ENCODE data around the gene NCK2. TPM values are rescaled to one million over a fixed set of nuclear protein-coding genes. Genes with fewer than 3 reads are reported as not detected.
"Not testable (repeated sequence)": the region's sequence is repeated elsewhere in the genome, so short reads cannot be mapped to it uniquely, and the experiment has no call there.

Gene NCK2
- total and polyA plus RNA-seq, 12 donors: 18.5 to 45.1 (median 29.0) TPM

DNA sequence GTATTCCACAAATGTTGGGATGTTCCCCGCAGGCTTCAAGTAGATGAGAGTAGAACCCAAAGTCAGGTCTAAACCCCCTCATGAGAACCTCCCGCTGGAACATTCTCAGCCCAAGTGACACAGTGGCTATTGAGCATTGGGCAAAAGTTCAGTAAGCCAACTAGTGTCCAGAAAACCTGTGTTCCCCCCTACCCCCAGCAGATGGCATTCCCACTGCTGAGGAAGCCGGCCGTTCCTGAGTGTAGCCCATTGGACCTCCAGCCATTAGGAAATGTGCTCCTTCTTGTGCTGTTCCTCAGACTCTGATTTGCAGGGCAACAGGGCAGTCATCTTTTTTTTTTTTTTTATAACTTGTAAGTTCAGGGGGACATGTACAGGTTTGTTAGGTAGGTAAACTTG lies 152.1 kb downstream of the NCK2 start:
- Histone ChIP-seq H3K27ac (no peak overlapping the region), H3K4me1 (peaks cover 0 to 16% (median 7%) of the 10 kb centered on the region in 9 donors), H3K27me3 (no peaks in the 10 kb centered on the region), H3K4me3 (no peak overlapping the region), H3K36me3 (peaks cover 0 to 34% (median 12%) of the 10 kb centered on the region in 9 donors), H3K9me3 (peaks cover 0 to 31% (median 8%) of the 10 kb centered on the region in 11 donors)
- 87 to 92% methylated on average over 4 of the region's 4 CpGs for WGBS, 2 donors
- intact Hi-C loops (cut with DNase I): no loop called here
- ATAC-seq (no peak), DNase-seq (no peak)
- TF ChIP-seq CTCF (IDR thresholded peaks at IDR 0.05): peak in 4 of 9 donors; percentile 11 to 32 (median 20)

DNA sequence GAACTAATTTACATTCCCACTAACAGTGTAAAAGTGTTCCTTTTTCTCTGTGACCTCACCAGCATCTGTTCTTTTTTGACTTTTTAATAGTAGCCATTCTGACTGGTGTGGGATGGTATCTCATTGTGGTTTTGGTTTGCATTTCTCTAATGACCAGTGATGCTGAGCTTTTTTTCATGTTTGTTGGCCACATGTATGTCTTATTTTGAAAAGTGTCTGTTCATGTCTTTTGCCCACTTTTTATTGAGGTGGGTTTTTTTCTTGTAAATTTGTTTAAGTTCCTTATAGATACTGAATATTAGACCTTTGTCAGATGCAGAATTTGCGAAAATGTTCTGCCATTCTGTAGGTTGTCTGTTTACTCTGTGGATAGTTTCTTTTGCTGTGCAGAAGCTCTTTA lies 153.0 kb downstream of the NCK2 start:
- H3K27ac ChIP-seq; DNase-seq; H3K4me3 ChIP-seq; ATAC-seq; H3K27me3 ChIP-seq; intact Hi-C loops (cut with DNase I): not testable (repeated sequence)
- H3K9me3 ChIP-seq: peaks cover 0 to 31% (median 8%) of the 10 kb centered on the region in 11 donors
- H3K4me1 ChIP-seq: peaks cover 0 to 15% (median 7%) of the 10 kb centered on the region in 9 donors
- WGBS, 2 donors: 96 to 98% methylated on average over 1 of the region's 1 CpG
- H3K36me3 ChIP-seq: peaks cover 0 to 34% (median 12%) of the 10 kb centered on the region in 9 donors

DNA sequence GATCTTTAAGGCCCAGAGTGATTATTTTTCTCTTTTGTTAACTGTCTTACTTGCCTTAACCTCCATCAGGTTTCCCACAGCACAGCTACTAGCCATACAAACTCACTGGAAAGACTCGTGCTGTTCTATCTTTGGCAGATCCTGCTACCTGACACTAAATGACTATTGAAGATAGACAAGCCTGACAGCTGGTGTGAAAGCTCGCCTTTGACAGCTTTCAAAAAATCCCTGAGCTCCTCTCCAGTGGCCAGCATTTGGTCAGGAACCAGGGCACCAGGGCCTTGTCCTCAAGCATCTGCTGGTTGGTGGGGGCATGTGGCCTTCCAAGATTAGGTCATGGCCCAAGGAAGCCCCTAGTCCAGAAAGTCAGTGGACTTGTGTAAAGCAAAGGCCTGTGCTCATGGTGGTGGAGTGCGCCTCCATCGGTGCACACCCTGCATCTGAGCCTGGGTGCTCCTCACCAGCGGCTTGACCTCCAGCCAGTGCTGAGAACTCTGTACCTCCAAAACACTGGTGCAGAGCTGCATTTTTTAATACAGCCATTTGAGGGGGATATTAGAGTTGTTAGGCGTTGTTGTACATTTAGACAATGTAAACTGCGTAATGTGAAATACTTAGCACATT lies 158.5 kb downstream of the NCK2 start:
- WGBS, 2 donors: 83 to 88% methylated on average over 7 of the region's 7 CpGs
- TF ChIP-seq CTCF (IDR thresholded peaks at IDR 0.05): no peak
- Histone ChIP-seq H3K4me1 (peaks cover 0 to 29% (median 8%) of the 10 kb centered on the region in 9 donors), H3K27me3 (no peaks in the 10 kb centered on the region), H3K36me3 (no peaks in the 10 kb centered on the region), H3K27ac (no peak overlapping the region), H3K9me3 (peaks cover 0 to 22% (median 2%) of the 10 kb centered on the region in 11 donors), H3K4me3 (no peak overlapping the region)
- no peak for DNase-seq
- intact Hi-C loops (cut with DNase I): loop anchor here in 2 of 10 donors (10.0 kb wide), 2 partner anchors 182 to 328 kb away; no protein-coding TSS in a partner anchor
- ATAC-seq: peak in 2 of 8 donors; percentile 22 to 33

DNA sequence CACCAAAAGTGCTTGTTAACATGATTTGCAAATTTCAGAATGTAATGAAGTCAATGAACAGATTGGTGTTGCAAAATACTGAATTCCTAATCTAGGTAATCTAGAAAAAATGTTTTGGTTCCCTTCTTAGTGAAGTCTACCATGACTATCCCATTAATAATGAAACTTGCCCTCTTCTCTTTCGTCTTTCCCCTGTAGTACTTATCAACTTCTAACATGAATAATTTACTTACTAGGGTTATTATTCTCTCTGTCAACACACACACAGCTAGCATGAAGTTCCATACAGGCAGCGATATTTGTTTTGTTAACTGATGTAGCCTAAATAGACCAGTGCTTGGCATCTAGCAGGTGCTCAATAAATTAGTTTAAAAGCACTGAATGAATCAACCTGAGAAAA lies 160.2 kb downstream of the NCK2 start:
- ATAC-seq (no peak), DNase-seq (no peak)
- Histone ChIP-seq H3K9me3 (peaks cover 0 to 10% (median 0%) of the 10 kb centered on the region in 11 donors), H3K36me3 (no peaks in the 10 kb centered on the region), H3K27ac (no peak overlapping the region), H3K4me1 (peaks cover 0 to 40% (median 8%) of the 10 kb centered on the region in 9 donors), H3K27me3 (no peaks in the 10 kb centered on the region), H3K4me3 (no peak overlapping the region)
- TF ChIP-seq CTCF (IDR thresholded peaks at IDR 0.05): no peak
- 91 to 92% methylated on average over 2 of the region's 2 CpGs for WGBS, 2 donors
- intact Hi-C loops (cut with DNase I): loop anchor here in 3 of 10 donors (5.0 to 10.0 kb wide), 3 partner anchors 180 to 330 kb away; no protein-coding TSS in a partner anchor

GRCh38 chr2:105906481-105906880 lies 161.8 kb downstream of the NCK2 start:
- no peak for TF ChIP-seq CTCF (IDR thresholded peaks at IDR 0.05)
- no peaks in the 10 kb centered on the region for H3K27me3 ChIP-seq
- peaks cover 0 to 42% (median 8%) of the 10 kb centered on the region in 9 donors for H3K4me1 ChIP-seq
- ATAC-seq (no peak), DNase-seq (no peak)
- H3K27ac ChIP-seq: no peak overlapping the region
- intact Hi-C loops (cut with DNase I): loop anchor here in 3 of 10 donors (5.0 to 10.0 kb wide), 3 partner anchors 178 to 332 kb away; no protein-coding TSS in a partner anchor
- WGBS, 2 donors: 72 to 73% methylated on average over 3 of the region's 3 CpGs
- no peak overlapping the region for H3K4me3 ChIP-seq
- H3K9me3 ChIP-seq: peaks cover 0 to under 1% (median 0%) of the 10 kb centered on the region in 11 donors
- H3K36me3 ChIP-seq: no peaks in the 10 kb centered on the region

Data from heart right ventricle (tissue), 16 donors.